AG08395 (cell line): Measurements from ENCODE around the gene COL8A2.

Experiments used
- DNase-seq: peaks from one replicate; pipeline ENCODE4 v3.0.0; 2012; ENCODE audit warnings: mixed read lengths, low spot score

COL8A2 gene

GRCh38 chr1:36137226-36137625 lies 12.2 kb upstream of the COL8A2 start:
- no peak for DNase-seq

GRCh38 chr1:36136535-36136934 lies 11.5 kb upstream of the COL8A2 start:
- DNase-seq: peak; percentile 94

- no peak for DNase-seq
Measured at GRCh38 chr1:36135796-36136195, 10.8 kb upstream of the COL8A2 start.

- no peak for DNase-seq
Measured at GRCh38 chr1:36135330-36135667, 10.3 kb upstream of the COL8A2 start.

- DNase-seq: peak; percentile 67
Measured at GRCh38 chr1:36134505-36135329, 9.7 kb upstream of the COL8A2 start.

GRCh38 chr1:36134031-36134430 lies 9.0 kb upstream of the COL8A2 start:
- DNase-seq: no peak

- peak; percentile 99 for DNase-seq
Measured at GRCh38 chr1:36133484-36133883, 8.5 kb upstream of the COL8A2 start.

GRCh38 chr1:36132029-36132428 lies 7.0 kb upstream of the COL8A2 start:
- DNase-seq: peak; percentile 1

- DNase-seq: no peak
Measured at GRCh38 chr1:36128905-36129206, 3.8 kb upstream of the COL8A2 start.

GRCh38 chr1:36128126-36128904 lies 3.3 kb upstream of the COL8A2 start:
- peak; percentile 85 for DNase-seq

GRCh38 chr1:36126797-36127500 lies 1.9 kb upstream of the COL8A2 start:
- DNase-seq: no peak

- DNase-seq: no peak
Measured at GRCh38 chr1:36126005-36126716, 1.1 kb upstream of the COL8A2 start.

GRCh38 chr1:36124404-36125128 lies 456 bp downstream of the COL8A2 start:
- no peak for DNase-seq

- no peak for DNase-seq
Measured at GRCh38 chr1:36123356-36123755, 1.7 kb downstream of the COL8A2 start.

- no peak for DNase-seq
Measured at GRCh38 chr1:36122062-36123030, 2.7 kb downstream of the COL8A2 start.

- DNase-seq: no peak
Measured at GRCh38 chr1:36119456-36119855, 5.6 kb downstream of the COL8A2 start.

- DNase-seq: no peak
Measured at GRCh38 chr1:36118447-36119204, 6.4 kb downstream of the COL8A2 start.

- no peak for DNase-seq
Measured at GRCh38 chr1:36116901-36117300, 8.1 kb downstream of the COL8A2 start.

- peak; percentile 76 for DNase-seq
Measured at GRCh38 chr1:36115931-36116330, 9.1 kb downstream of the COL8A2 start.

GRCh38 chr1:36115200-36115669 lies 9.8 kb downstream of the COL8A2 start:
- peak; percentile 94 for DNase-seq
